22Rv1 (cell line): ENCODE data around the gene AIFM1.

Experiments used
- H3K27ac ChIP-seq: fragments of 450-650 bp; 2 replicates; pipeline ENCODE4 v1.5.1; 2017
- ZFX ChIP-seq: fragments of 450-650 bp; IDR thresholded peaks from 2 replicates; pipeline ENCODE4 v1.6.1; 2017; ENCODE audit warnings: antibody characterized with exemption, borderline replicate concordance
- TF ChIP-seq, protein P1 (sequence below): fragments of 450-650 bp; IDR thresholded peaks from 2 replicates; pipeline ENCODE4 v1.5.1; 2017; ENCODE audit warnings: mild to moderate bottlenecking

AIFM1 gene

DNA sequence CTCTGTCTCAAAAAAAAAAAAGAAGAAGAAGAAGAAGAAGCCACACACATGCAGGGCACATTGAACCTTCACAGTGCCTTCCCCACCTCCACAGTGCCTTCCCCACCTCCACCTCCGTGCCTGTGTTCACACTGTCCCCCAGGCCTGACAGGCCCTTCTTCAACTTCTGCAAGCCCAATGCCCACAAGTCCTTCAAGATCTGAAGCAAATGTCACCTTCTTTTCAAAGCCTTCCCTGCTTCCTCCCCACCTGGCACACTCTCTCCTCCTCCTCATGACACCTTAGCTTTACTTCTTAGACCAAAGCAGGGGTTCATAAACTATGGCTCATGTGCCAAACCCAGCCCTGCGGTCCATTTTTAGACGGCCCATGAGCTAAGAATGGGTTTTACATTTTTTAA, 75.3 kb downstream of the AIFM1 start:
- H3K27ac ChIP-seq = no peak overlapping the region
- TF ChIP-seq, protein P1, sequence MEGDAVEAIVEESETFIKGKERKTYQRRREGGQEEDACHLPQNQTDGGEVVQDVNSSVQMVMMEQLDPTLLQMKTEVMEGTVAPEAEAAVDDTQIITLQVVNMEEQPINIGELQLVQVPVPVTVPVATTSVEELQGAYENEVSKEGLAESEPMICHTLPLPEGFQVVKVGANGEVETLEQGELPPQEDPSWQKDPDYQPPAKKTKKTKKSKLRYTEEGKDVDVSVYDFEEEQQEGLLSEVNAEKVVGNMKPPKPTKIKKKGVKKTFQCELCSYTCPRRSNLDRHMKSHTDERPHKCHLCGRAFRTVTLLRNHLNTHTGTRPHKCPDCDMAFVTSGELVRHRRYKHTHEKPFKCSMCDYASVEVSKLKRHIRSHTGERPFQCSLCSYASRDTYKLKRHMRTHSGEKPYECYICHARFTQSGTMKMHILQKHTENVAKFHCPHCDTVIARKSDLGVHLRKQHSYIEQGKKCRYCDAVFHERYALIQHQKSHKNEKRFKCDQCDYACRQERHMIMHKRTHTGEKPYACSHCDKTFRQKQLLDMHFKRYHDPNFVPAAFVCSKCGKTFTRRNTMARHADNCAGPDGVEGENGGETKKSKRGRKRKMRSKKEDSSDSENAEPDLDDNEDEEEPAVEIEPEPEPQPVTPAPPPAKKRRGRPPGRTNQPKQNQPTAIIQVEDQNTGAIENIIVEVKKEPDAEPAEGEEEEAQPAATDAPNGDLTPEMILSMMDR = no peak
- no peak for TF ChIP-seq ZFX

DNA sequence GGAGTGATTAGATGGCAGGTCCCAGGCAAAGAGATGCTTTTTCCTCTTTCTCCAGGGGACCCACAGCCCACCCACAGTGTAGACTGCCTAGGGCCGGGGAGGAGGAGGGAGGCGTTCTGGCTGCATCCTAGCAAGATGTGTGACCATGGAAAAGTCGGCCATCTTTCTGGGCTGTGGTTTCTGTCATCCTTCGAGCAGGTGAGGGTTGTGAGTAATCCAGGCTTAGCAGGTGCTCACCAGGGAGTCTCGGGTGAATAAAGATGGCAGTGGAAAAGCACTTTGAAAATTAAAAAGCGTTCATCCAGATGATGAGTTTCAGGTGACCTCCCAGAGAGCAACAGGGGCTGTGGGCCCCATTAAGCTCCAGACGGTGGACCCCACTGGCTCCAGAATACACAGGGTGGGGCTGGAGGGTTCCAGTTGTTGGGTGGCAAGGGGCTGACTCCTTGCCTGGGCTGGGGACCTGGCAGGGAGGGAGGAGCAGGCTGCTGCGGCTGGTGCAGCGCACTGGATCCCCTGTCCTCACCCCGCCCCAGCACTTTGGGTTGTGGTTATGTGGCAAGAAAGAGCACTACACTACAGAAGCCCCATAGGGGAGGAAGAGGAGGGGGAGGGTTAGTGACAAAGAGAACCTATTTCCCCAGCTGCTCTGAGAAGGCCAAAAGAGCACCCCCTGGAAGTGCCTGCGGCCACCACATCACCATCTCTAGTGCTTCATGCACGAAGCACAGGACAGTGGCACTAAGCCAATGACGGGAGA, 79.0 kb downstream of the AIFM1 start:
- TF ChIP-seq ZFX = no peak
- TF ChIP-seq, protein P1 = no peak

DNA sequence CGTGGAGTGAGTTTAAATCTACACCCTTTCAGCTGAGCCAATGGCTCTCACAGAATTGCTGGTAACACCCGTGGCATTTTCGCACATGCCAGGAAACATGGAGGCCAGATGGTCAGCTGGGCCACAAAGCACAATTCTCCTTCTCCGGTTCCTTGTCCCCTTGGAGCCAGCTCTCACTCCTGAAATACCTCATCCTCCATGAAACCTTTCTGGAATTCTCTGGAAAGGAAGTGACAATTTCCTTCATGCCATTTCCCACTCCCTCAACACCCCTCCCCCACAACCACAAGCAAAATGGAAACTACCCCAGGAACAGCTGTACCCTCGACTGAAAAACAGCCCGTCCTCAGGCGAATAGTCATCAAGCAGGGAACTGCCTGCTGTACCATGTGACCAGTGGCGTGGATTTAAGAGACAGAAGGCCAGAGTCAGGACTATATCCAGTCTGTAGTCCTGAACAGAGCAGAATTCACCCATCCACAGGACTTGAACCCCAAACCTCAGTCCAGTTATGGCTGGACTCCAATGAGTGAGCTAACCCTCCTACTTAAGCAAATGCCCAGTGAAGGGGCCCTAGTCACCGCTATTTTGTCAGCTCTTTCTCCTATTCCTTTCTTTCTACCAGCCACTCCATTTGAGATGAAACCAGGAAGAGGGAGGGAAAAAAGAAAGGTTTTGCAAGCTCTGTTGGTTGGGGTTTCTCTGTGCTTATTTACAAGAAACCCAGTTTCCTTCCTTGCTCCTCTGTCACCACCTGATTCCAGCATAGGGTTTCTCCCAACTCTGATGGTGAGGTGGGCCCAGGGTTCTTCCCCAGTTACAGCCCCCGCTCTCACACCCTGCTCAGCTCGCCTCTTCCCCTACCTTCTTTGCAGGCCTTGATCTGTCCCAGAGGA, 79.8 kb downstream of the AIFM1 start:
- no peak overlapping the region for H3K27ac ChIP-seq

More for the DNA sequence above, 79.0 kb downstream of the AIFM1 start:
- no peak overlapping the region for H3K27ac ChIP-seq

DNA sequence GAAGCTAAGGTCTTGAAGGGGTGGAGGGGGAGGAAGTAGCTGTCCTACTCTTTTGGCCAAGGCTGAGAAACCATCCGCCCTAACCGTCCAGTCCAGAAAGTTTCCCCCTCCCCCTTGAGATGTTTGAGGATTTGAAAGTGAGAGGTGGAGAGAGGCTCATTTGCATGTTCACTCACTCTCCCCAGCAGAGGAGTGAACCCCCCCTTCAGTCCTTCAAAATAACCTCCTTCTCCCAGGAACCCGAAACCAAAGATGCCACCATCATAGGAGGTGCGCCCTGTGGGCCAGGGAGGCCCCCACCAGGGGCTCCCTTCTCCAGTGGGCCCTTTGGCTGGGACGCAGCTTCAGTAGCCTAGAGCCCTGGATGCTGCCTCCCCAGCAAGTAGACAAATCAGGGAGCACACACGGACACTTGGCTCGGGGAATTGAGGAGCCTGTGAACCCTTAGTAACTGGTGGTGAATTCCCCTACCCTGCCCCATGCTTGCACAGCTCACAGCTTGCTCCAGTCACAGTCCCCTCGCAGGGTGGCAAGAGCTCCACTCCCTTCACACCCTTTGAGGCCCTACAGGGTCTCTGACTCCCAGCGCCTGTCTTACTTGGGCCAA, 80.9 kb downstream of the AIFM1 start:
- no peak for TF ChIP-seq ZFX
- TF ChIP-seq, protein P1 = no peak
- no peak overlapping the region for H3K27ac ChIP-seq

More for the DNA sequence above, 79.8 kb downstream of the AIFM1 start:
- no peak for TF ChIP-seq ZFX
- TF ChIP-seq, protein P1 = no peak

DNA sequence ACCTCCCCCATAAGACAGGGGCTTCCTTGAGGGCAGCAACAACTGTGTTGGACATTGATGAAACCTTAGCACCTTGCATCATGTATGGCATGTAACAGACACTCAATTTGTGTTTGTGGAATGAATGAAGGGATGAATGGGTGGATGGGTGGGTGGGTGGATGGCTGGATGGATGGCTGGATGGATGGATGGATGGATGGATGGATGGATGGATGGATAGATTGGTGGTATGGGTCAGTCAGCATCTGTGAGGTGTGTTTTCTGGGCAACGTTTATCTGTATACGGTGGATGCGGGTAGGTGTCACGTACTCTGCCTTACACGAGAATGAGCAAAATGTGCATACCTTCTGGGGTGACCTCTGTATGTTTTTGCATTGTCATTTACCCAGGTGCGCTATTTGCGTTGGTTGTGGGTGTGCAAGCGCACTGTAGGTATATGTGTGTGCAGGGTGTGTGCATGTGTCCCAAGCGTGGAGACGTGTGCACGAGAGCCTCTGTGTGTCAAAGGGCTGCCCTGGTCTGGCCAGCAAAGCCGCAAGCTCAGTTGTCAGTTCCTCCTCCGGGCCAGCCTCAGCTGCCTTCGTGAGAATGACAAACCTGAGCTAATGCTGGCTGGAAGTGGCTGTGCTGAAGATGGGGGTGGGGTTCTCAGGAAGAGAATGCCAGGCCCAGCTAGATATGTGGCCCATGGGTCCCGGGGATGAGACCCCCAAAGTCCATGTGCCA, 81.8 kb downstream of the AIFM1 start:
- TF ChIP-seq, protein P1 = no peak
- TF ChIP-seq ZFX = no peak
- H3K27ac ChIP-seq = no peak overlapping the region

DNA sequence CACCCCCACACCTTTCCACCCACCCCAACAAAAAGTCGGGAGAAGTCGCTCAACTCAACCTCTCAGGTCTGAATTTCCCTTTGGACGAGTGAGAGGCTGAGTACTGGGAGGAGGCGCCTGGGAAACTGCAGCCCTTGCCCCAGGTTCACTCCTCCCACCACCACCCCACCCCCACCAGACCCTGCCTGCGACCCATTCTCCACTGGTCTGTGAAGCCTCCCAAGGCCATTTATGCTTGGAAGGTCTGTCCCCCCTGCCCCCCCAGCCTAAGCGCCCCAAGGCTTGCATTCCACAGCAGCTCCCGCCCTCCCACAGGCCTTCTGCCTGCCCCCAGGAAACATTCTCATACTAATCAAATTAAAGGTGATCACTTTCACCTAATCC, 82.5 kb downstream of the AIFM1 start:
- TF ChIP-seq ZFX = no peak
- TF ChIP-seq, protein P1 = no peak

More for the DNA sequence above, 82.5 kb downstream of the AIFM1 start:
- no peak overlapping the region for H3K27ac ChIP-seq
